HepG2 (cell line): Measurements from ENCODE around the gene IRS1. TPM values are rescaled to one million over a fixed set of nuclear protein-coding genes. Genes with fewer than 3 reads are reported as not detected.

Source experiments
- ATAC-seq: fragments of 200-7000 bp; cut with Tn5 transposase; 3 replicates; pipeline ENCODE4 v1.9.1; 2020; ENCODE audit warnings: mild to moderate bottlenecking, moderate library complexity
- BruUV-seq: library from RNA; stranded (reverse); fragments of 400-500 nt; replicated peaks from 2 replicates; lab custom pipeline; 2021; lab: Mats Ljungman, UMichigan
- CTCF ChIA-PET: fragments of 300-600 bp; formaldehyde crosslinking; extraction: SDS; loops from one replicate; lab custom pipeline; 2021; ENCODE audit warnings: low total read pairs, inconsistent platforms, low intra/inter-chr PET ratio; lab: Yijun Ruan, JAX
- POLR2A ChIA-PET: fragments of 350-600 bp; sonication (Branson Sonifier 250); formaldehyde crosslinking; loops from one replicate; lab custom pipeline; 2020; ENCODE audit warnings: antibody characterized with exemption, inconsistent platforms; lab: Yijun Ruan, JAX
- DNase-seq: peaks from one replicate; pipeline ENCODE4 v3.0.0-alpha.2; 2015; ENCODE audit warnings: low spot score
- FAIRE-seq: peaks from 3 replicates; lab custom pipeline; 2011; peaks lifted over from hg19 to GRCh38; lab: Jason Lieb, UNC
- H2AFZ ChIP-seq: one replicate; pipeline ENCODE4 v1.6.1; 2011; ENCODE audit warnings: low read length, inconsistent platforms
- H3K27ac ChIP-seq: fragments of 300-600 bp; 3 replicates; pipeline ENCODE4 v1.8.0; 2011; ENCODE audit warnings: mixed run types, mild to moderate bottlenecking, mixed read lengths, low read length, inconsistent platforms; ENCODE audit not compliant: insufficient read depth; ENCODE audit errors: extremely low read length
- H3K27me3 ChIP-seq, 2 experiments: fragments of 200-600 bp in 1 of 2; 2 replicates in 1 of 2; 3 replicates in 1 of 2; pipeline versions ENCODE4 v1.6.0 to v1.8.0; 2011; ENCODE audit warnings: low read length in 2 of 2, mild to moderate bottlenecking in 2 of 2, moderate library complexity in 2 of 2, inconsistent platforms in 1 of 2; ENCODE audit not compliant: insufficient read depth in 2 of 2, control insufficient read depth in 1 of 2
- H3K36me3 ChIP-seq, 2 experiments: fragments of 200-600 bp in 1 of 2; replicated peaks in 1 of 2; 2 replicates in 1 of 2; 3 replicates in 1 of 2; pipeline versions ENCODE4 v1.5.1 to v1.8.0; 2011; ENCODE audit warnings: low read length in 2 of 2, inconsistent platforms in 1 of 2; ENCODE audit not compliant: insufficient read depth in 2 of 2, control insufficient read depth in 1 of 2
- H3K4me1 ChIP-seq: 2 replicates; pipeline ENCODE4 v1.5.1; 2012; ENCODE audit warnings: low read length, inconsistent platforms; ENCODE audit not compliant: insufficient read depth
- H3K4me2 ChIP-seq: 2 replicates; pipeline ENCODE4 v1.6.0; 2011; ENCODE audit warnings: low read depth, low read length, inconsistent platforms
- H3K4me3 ChIP-seq, 3 experiments: fragments of 200-600 bp in 1 of 3; sonication (generic), shearing (Covaris generic) in 1 of 3; replicated peaks in 1 of 3; 2 replicates each; pipeline ENCODE4 v1.5.1; 2011 to 2016; ENCODE audit warnings: low read length in 3 of 3, inconsistent platforms in 2 of 3, low read depth in 2 of 3, mild to moderate bottlenecking in 2 of 3, control low read depth in 1 of 3, mixed read lengths in 1 of 3; ENCODE audit not compliant: insufficient read depth in 1 of 3
- H3K79me2 ChIP-seq: one replicate; pipeline ENCODE4 v1.6.1; 2011; ENCODE audit warnings: low read length, inconsistent platforms; ENCODE audit not compliant: insufficient read depth
- H3K9ac ChIP-seq: 2 replicates; pipeline ENCODE4 v1.6.0; 2011; ENCODE audit warnings: mild to moderate bottlenecking, low read depth, low read length, inconsistent platforms; ENCODE audit not compliant: insufficient read depth
- H3K9me3 ChIP-seq: 2 replicates; pipeline ENCODE4 v1.5.1; 2012; ENCODE audit warnings: mild to moderate bottlenecking, low read length
- H4K20me1 ChIP-seq: 2 replicates; pipeline ENCODE4 v1.6.0; 2011; ENCODE audit warnings: inconsistent platforms, mild to moderate bottlenecking, low read length, moderate library complexity; ENCODE audit not compliant: insufficient read depth
- CREB1 ChIP-seq, 2 experiments: fragments of 450-650 bp in 1 of 2; IDR thresholded peaks; 2 replicates each; pipeline ENCODE4 v1.6.1; 2016 to 2017; ENCODE audit warnings: control low read depth in 1 of 2, mild to moderate bottlenecking in 1 of 2, missing compliant biosample characterization in 1 of 2, missing genetic modification characterization in 1 of 2
- GATAD2A ChIP-seq: IDR thresholded peaks from 2 replicates; pipeline ENCODE4 v1.6.1; 2016
- PAF1 ChIP-seq: IDR thresholded peaks from 2 replicates; pipeline ENCODE4 v1.6.1; 2016; ENCODE audit warnings: missing genetic modification reagents, missing compliant biosample characterization
- SNAPC5 ChIP-seq: sonication (generic); formaldehyde crosslinking; IDR thresholded peaks from 2 replicates; pipeline ENCODE4 v1.8.1; 2023; ENCODE audit warnings: mild to moderate bottlenecking, missing genetic modification reagents, borderline replicate concordance
- SOX13 ChIP-seq, 3 experiments: fragments of 450-650 bp in 1 of 3; sonication (generic) in 1 of 3; formaldehyde crosslinking in 1 of 3; IDR thresholded peaks in 2 of 3; conservative IDR thresholded peaks in 1 of 3; 2 replicates each; pipeline versions ENCODE4 v1.5.0 to v1.6.1; 2016 to 2020; ENCODE audit warnings: antibody characterized with exemption in 1 of 3, mild to moderate bottlenecking in 1 of 3, missing compliant biosample characterization in 1 of 3, missing genetic modification reagents in 1 of 3, moderate library complexity in 1 of 3
- SRSF4 ChIP-seq: fragments of 200-400 bp; formaldehyde crosslinking; IDR thresholded peaks from one replicate; pipeline ENCODE4 v1.6.1; 2018; ENCODE audit warnings: mild to moderate bottlenecking, low read depth, low read length, moderate library complexity; ENCODE audit not compliant: poor library complexity, severe bottlenecking
- TGIF2 ChIP-seq: IDR thresholded peaks from 2 replicates; pipeline ENCODE4 v1.6.1; 2016; ENCODE audit warnings: control low read depth, missing compliant biosample characterization
- ZBTB20 ChIP-seq: sonication (generic); formaldehyde crosslinking; IDR thresholded peaks from 2 replicates; pipeline ENCODE4 v1.8.1; 2023; ENCODE audit warnings: missing genetic modification reagents, low read depth, mild to moderate bottlenecking, borderline replicate concordance
- ZNF512B ChIP-seq: sonication (generic); formaldehyde crosslinking; IDR thresholded peaks from 2 replicates; pipeline ENCODE4 v1.5.1; 2020; ENCODE audit warnings: missing genetic modification reagents, mild to moderate bottlenecking, borderline replicate concordance
- ZNF7 ChIP-seq: IDR thresholded peaks from 2 replicates; pipeline ENCODE4 v1.6.1; 2016; ENCODE audit warnings: missing biosample characterization, missing genetic modification reagents
- WGBS: methylation state at CpG from one replicate; pipeline ENCODE4 v1.1.6; 2017; ENCODE audit warnings: low lambda C conversion rate; 5-methylcytosine and 5-hydroxymethylcytosine counted together
- in situ Hi-C: cut with HindIII; loops from 2 replicates; pipeline ENCODE4 v1.10.0; 2017; ENCODE audit warnings: low pct_unique_long_range_greater_than_20kb; ENCODE audit not compliant: extremely low pct_ligation_motif_present
- intact Hi-C: fragments of 100-400 bp; cut with micrococcal nuclease; formaldehyde crosslinking; loops from one replicate; pipeline ENCODE4 v1.10.0; 2022; ENCODE audit not compliant: unreplicated experiment
- polyA plus RNA-seq, 8 experiments: library from polyadenylated mRNA; depleted of rRNA in 3 of 8; stranded (reverse) in 7 of 8; unstranded in 1 of 8; fragments of >200 nt; fragmentation: Illumina TruSeq in 4 of 8; extraction: Trizol in 4 of 8; gene quantifications; 2 replicates each; pipeline versions ENCODE4 v1.2.1 to v1.2.3, GENCODE V29; 2011 to 2016; ENCODE audit warnings: low read depth in 4 of 8, missing spikeins in 1 of 8, mixed read lengths in 1 of 8; ENCODE audit not compliant: insufficient read depth in 1 of 8
- total RNA-seq, 5 experiments: library from RNA; depleted of rRNA; stranded (reverse); fragments of >200 nt; fragmentation: Illumina TruSeq; extraction: Trizol; gene quantifications; 2 replicates each; pipeline ENCODE4 v1.2.3, GENCODE V29; 2016; ENCODE audit warnings: low read depth in 1 of 5

IRS1 gene
- total and polyA plus RNA-seq, 2 of the 13 experiments (the other 11 are each of a cell fraction or from before 2014, with no cell fraction given): 8.7 to 9.0 TPM

- BruUV-seq: no TSS peak
- no peak overlapping the region for H3K4me2 ChIP-seq
- no peaks in the 10 kb centered on the region for H4K20me1 ChIP-seq
- no peaks in the 10 kb centered on the region for H3K27me3 ChIP-seq
- no peak overlapping the region for H3K9ac ChIP-seq
- intact Hi-C loops: no loop called here
- no peak overlapping the region for H3K27ac ChIP-seq
- H3K79me2 ChIP-seq: peaks cover 49% of the 10 kb centered on the region
- H2AFZ ChIP-seq: no peak overlapping the region
- ATAC-seq (no peak), DNase-seq (no peak), FAIRE-seq (no peak)
- ChIA-PET POLR2A (interaction anchor here (0.8 to 3.0 kb wide), 4 partner anchors 10 to 57 kb away, joined by 3 to 17 read pairs (median 4); partner anchors contain the start of gene IRS1), CTCF (no interaction called here)
- H3K36me3 ChIP-seq: peaks cover 0 to 6% of the 10 kb centered on the region in 2 experiments; a peak in 2 of 5 replicates
- H3K4me1 ChIP-seq: peaks cover 58% of the 10 kb centered on the region
- no peaks in the 10 kb centered on the region for H3K9me3 ChIP-seq
- in situ Hi-C loops: loop anchor here (10.0 kb wide), 3 partner anchors 55 to 575 kb away; no protein-coding TSS in a partner anchor
- H3K4me3 ChIP-seq: no peak overlapping the region
- WGBS: 94% methylated on average over 1 of the region's 1 CpG
- TF ChIP-seq ZBTB20 (no peak), CREB1 (IDR thresholded peaks at IDR 0.05) (no peak), CREB1 (CRISPR knock-in tag; IDR thresholded peaks at IDR 0.05) (0 out of 2 replicates have a peak, but pooled peaks have one; percentile 20), GATAD2A (CRISPR knock-in tag) (no peak), SNAPC5 (CRISPR knock-in tag) (no peak), ZNF7 (CRISPR knock-in tag) (no peak), SOX13 (IDR thresholded peaks at IDR 0.05) (no peak), SOX13 (CRISPR knock-in tag; conservative IDR thresholded peaks at IDR 0.05 in 1 of 2, IDR thresholded peaks at IDR 0.05 in 1 of 2) (no peak), ZNF512B (CRISPR knock-in tag) (no peak), SRSF4 (no peak), PAF1 (no peak), TGIF2 (CRISPR knock-in tag) (0 out of 2 replicates have a peak, but pooled peaks have one; percentile 23)
Measured at GRCh38 chr2:226790011-226790410, 9.6 kb downstream of the IRS1 start.
